OCI-LY7 (cell line): Measurements from ENCODE around the gene SYNJ2. TPM values are rescaled to one million over a fixed set of nuclear protein-coding genes. Genes with fewer than 3 reads are reported as not detected.
A peak's percentile ranks its signal among the peaks of the same experiment; 100 is the strongest.

Source experiments
- BruUV-seq: library from RNA; stranded (reverse); fragments of 400-500 nt; replicated peaks from 2 replicates; lab custom pipeline; 2021; lab: Mats Ljungman, UMichigan
- CTCF ChIA-PET: fragments of 300-600 bp; sonication (Branson Sonifier 250); formaldehyde crosslinking; loops from one replicate; lab custom pipeline; 2022; ENCODE audit warnings: antibody characterized with exemption; ENCODE audit not compliant: unreplicated experiment; lab: Charles Lee
- POLR2A ChIA-PET: fragments of 300-600 bp; sonication (Branson Sonifier 250); formaldehyde crosslinking; loops from one replicate; lab custom pipeline; 2022; ENCODE audit warnings: antibody characterized with exemption; lab: Charles Lee
- DNase-seq: peaks from one replicate; pipeline ENCODE4 v3.0.0-alpha.2; 2015; ENCODE audit warnings: low spot score
- H2AFZ ChIP-seq: fragments of 200-600 bp; sonication (generic), shearing (Covaris generic); 2 replicates; pipeline ENCODE4 v1.6.1; 2014; ENCODE audit warnings: mild to moderate bottlenecking, antibody characterized with exemption, low read length, moderate library complexity
- H3K27ac ChIP-seq: fragments of 200-600 bp; sonication (generic); 2 replicates; pipeline ENCODE4 v1.5.1; 2014; ENCODE audit warnings: mixed run types, low read depth, mild to moderate bottlenecking, moderate library complexity, low read length, inconsistent platforms; ENCODE audit not compliant: poor library complexity, severe bottlenecking
- H3K36me3 ChIP-seq: fragments of 200-600 bp; sonication (generic); 2 replicates; pipeline ENCODE4 v1.6.1; 2014; ENCODE audit warnings: mild to moderate bottlenecking, antibody characterized with exemption, low read length, moderate library complexity, mixed read lengths; ENCODE audit not compliant: insufficient read depth
- H3K4me1 ChIP-seq: fragments of 200-600 bp; sonication (generic); 2 replicates; pipeline ENCODE4 v1.5.1; 2014; ENCODE audit warnings: mild to moderate bottlenecking, low read length; ENCODE audit not compliant: insufficient read depth, poor library complexity, severe bottlenecking
- H3K4me2 ChIP-seq: fragments of 200-600 bp; sonication (generic); 2 replicates; pipeline ENCODE4 v1.6.1; 2014; ENCODE audit warnings: mild to moderate bottlenecking, low read length
- H3K4me3 ChIP-seq: fragments of 200-600 bp; sonication (generic); 2 replicates; pipeline ENCODE4 v1.5.1; 2014; ENCODE audit warnings: mild to moderate bottlenecking, low read depth, low read length; ENCODE audit not compliant: poor library complexity, severe bottlenecking
- H3K79me2 ChIP-seq: fragments of 200-600 bp; sonication (generic); 2 replicates; pipeline ENCODE4 v1.6.1; 2016; ENCODE audit warnings: low read depth, mild to moderate bottlenecking, low read length, moderate library complexity, mixed read lengths; ENCODE audit not compliant: insufficient read depth
- H3K9me2 ChIP-seq: fragments of 200-600 bp; sonication (generic); 2 replicates; pipeline ENCODE4 v1.6.1; 2016; ENCODE audit warnings: mild to moderate bottlenecking, low read length, mixed read lengths; ENCODE audit not compliant: insufficient read depth
- H3K9me3 ChIP-seq: fragments of 200-600 bp; sonication (generic); 2 replicates; pipeline ENCODE4 v1.6.1; 2014; ENCODE audit warnings: mild to moderate bottlenecking, mixed run types, low read length, mixed read lengths
- H4K20me1 ChIP-seq: fragments of 200-600 bp; sonication (generic); 2 replicates; pipeline ENCODE4 v1.6.1; 2014; ENCODE audit warnings: mild to moderate bottlenecking, antibody characterized with exemption, low read length, moderate library complexity, mixed read lengths; ENCODE audit not compliant: insufficient read depth
- CTCF ChIP-seq: fragments of 200-600 bp; sonication (generic); conservative IDR thresholded peaks from 2 replicates; pipeline ENCODE4 v1.5.1; 2014; ENCODE audit warnings: mild to moderate bottlenecking, antibody characterized with exemption, low read length, moderate library complexity, mixed read lengths
- EZH2phosphoT487 ChIP-seq: fragments of 200-600 bp; sonication (generic); IDR thresholded peaks from 2 replicates; pipeline ENCODE4 v1.6.1; 2018; ENCODE audit warnings: low read depth, borderline replicate concordance, mild to moderate bottlenecking, mixed run types, antibody characterized with exemption, low read length, moderate library complexity, mixed read lengths
- intact Hi-C: fragments of 100-400 bp; cut with micrococcal nuclease; formaldehyde crosslinking; loops from one replicate; pipeline ENCODE4 v1.10.0; 2022; ENCODE audit not compliant: unreplicated experiment
- total RNA-seq, 2 experiments: library from RNA; depleted of rRNA in 1 of 2; stranded (reverse); fragments of >200 nt in 1 of 2; shearing (Covaris generic) in 1 of 2; gene quantifications; 2 replicates each; pipeline ENCODE4 v1.2.3, GENCODE V29; 2014 to 2022

The SYNJ2 gene
- total RNA-seq, 2 experiments from 2014 or later: 0.21 TPM; not detected in 1

DNA sequence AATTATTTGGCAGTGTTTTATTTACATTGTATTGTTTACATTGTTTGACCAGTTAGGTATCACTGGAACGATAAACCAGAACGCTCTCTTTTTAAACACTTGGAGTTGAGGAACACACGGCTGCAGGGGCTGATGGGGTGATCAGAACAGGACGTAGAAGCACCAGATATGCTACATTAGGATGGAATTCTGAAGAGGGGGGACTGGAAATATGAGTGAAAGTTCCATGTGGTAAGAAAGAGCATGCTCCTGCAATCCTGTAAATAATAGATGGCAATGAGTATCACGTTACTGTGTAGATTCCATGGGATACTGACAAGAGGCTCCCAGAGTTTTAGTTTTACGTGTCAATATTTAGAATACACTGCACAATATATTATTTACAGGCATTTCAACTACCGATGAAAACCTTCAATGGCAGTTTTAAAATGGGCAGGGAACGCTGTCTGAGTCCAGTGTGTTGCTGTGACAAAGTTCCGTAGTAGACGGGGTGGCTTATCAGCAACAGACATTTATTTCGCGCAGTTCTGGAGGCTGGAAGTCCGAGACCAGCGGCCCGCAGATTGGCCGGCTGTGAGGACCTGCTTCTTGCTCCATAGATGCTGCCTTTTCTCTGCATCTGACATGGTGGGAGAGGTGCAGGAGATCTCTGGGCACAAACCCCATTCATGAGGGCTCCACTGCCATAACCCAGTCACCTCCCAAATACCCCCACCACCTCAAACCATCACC lies 43.1 kb downstream of the SYNJ2 start:
- POLR2A ChIA-PET: no interaction called here
- no peak overlapping the region for H3K4me2 ChIP-seq
- H2AFZ ChIP-seq: no peak overlapping the region
- no peaks in the 10 kb centered on the region for H3K36me3 ChIP-seq
- no peaks in the 10 kb centered on the region for H3K9me2 ChIP-seq
- no peak overlapping the region for H3K27ac ChIP-seq
- no peak for DNase-seq
- intact Hi-C loops: no loop called here
- H3K4me1 ChIP-seq: no peaks in the 10 kb centered on the region
- H4K20me1 ChIP-seq: no peaks in the 10 kb centered on the region
- TF ChIP-seq EZH2phosphoT487: no peak
- no peak for TF ChIP-seq CTCF
- no peaks in the 10 kb centered on the region for H3K9me3 ChIP-seq
- H3K4me3 ChIP-seq: no peak overlapping the region
- CTCF ChIA-PET: no interaction called here
- H3K79me2 ChIP-seq: no peaks in the 10 kb centered on the region
- no TSS peak for BruUV-seq

DNA sequence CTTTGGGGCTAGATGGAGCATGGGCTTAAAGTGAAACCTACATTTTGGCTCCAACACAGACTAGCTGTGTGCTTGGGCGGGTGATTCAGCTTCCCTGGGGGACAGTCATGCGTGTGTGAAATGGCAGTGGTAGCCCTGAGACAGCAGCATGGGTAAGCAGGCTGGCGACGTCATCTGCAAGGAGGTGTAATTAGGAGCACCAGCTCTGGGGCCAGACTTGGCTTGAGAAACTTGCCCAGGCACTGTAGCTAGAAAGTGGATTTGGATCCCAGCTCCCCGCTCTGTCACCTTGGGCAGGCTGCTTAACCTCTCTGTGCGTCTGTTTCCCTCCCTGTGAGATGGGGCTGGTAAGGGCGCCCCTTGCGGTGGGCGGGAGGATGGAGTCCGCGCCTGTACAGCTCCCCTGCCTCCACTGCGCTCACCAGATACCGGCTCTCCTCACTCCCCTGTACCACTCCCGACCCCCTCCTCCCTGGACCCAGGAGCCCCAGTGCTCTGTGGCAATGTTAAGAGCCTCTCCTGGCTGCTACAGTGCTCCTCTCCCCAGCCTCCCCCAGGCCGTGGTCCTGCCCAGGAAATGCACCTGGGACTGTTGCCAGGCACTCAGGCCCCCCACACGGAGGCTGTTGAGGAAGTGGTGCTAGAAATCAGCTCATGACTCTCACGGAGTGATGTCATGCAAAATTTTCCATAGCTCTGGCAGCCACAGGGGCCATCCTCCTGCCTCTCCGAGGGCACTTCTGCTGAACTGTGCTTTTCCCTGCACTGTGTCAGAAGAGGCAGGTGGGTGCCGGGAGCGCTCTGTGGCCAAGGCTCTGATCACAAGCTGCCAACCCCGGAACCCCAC lies 44.6 kb downstream of the SYNJ2 start:
- Histone ChIP-seq H3K79me2 (no peaks in the 10 kb centered on the region), H3K27ac (no peak overlapping the region), H3K9me2 (no peaks in the 10 kb centered on the region), H3K4me2 (no peak overlapping the region), H3K4me1 (no peaks in the 10 kb centered on the region), H3K9me3 (no peaks in the 10 kb centered on the region), H3K36me3 (no peaks in the 10 kb centered on the region), H2AFZ (no peak overlapping the region), H3K4me3 (no peak overlapping the region), H4K20me1 (no peaks in the 10 kb centered on the region)
- TF ChIP-seq EZH2phosphoT487 (no peak), CTCF (peak; percentile 84)
- ChIA-PET CTCF (interaction anchor here (0.6 to 1.0 kb wide), 2 partner anchors 28 to 320 kb away, joined by 3 read pairs; no protein-coding TSS in a partner anchor), POLR2A (interaction anchor here (0.6 kb wide), 1 partner anchor 52 kb away, joined by 7 read pairs; no protein-coding TSS in a partner anchor)
- peak; percentile 28 for DNase-seq
- no TSS peak for BruUV-seq
- intact Hi-C loops: no loop called here
